Trophoblast cell (in vitro differentiated cells and primary cell): ENCODE results near the gene BFSP2.
A peak's percentile ranks its signal among the peaks of the same experiment; 100 is the strongest.
"Not testable (repeated sequence)": the region's sequence is repeated elsewhere in the genome, so short reads cannot be mapped to it uniquely, and the experiment has no call there.

ENCODE experiments used
- DNase-seq, 2 donors: peaks; one replicate each; pipeline ENCODE4 v3.0.0-alpha.2; 2016
- H2AFZ ChIP-seq: 2 replicates; pipeline ENCODE4 v1.6.1; 2013; ENCODE audit warnings: low read length, moderate library complexity, mild to moderate bottlenecking; ENCODE audit not compliant: insufficient read depth, poor library complexity
- H2AK5ac ChIP-seq: 2 replicates; pipeline ENCODE4 v1.6.1; 2013; ENCODE audit warnings: mild to moderate bottlenecking, low read length
- H2BK120ac ChIP-seq: 2 replicates; pipeline ENCODE4 v1.6.1; 2013; ENCODE audit warnings: low read length, mild to moderate bottlenecking, moderate library complexity; ENCODE audit not compliant: insufficient read depth, poor library complexity
- H2BK12ac ChIP-seq: 2 replicates; pipeline ENCODE4 v1.6.1; 2013; ENCODE audit warnings: mild to moderate bottlenecking, low read length, moderate library complexity
- H2BK5ac ChIP-seq: 2 replicates; pipeline ENCODE4 v1.6.1; 2013; ENCODE audit warnings: low read length, low read depth, moderate library complexity, mild to moderate bottlenecking; ENCODE audit not compliant: poor library complexity
- H3K14ac ChIP-seq: 2 replicates; pipeline ENCODE4 v1.6.1; 2013; ENCODE audit warnings: mild to moderate bottlenecking, low read length
- H3K18ac ChIP-seq: 2 replicates; pipeline ENCODE4 v1.6.1; 2013; ENCODE audit warnings: mild to moderate bottlenecking, low read length
- H3K23ac ChIP-seq: 2 replicates; pipeline ENCODE4 v1.6.1; 2013; ENCODE audit warnings: low read length
- H3K27ac ChIP-seq: 2 replicates; pipeline ENCODE4 v1.5.1; 2013; ENCODE audit warnings: low read depth, mild to moderate bottlenecking, inconsistent platforms, low read length, moderate library complexity
- H3K27me3 ChIP-seq: 2 replicates; pipeline ENCODE4 v1.6.1; 2013; ENCODE audit warnings: inconsistent platforms, mild to moderate bottlenecking, low read length, moderate library complexity; ENCODE audit not compliant: insufficient read depth
- H3K36me3 ChIP-seq, 2 experiments: 1 replicate in 1 of 2; 2 replicates in 1 of 2; pipeline ENCODE4 v1.6.1; 2013; ENCODE audit warnings: low read length in 2 of 2, mild to moderate bottlenecking in 2 of 2, moderate library complexity in 1 of 2; ENCODE audit not compliant: insufficient read depth in 2 of 2, control insufficient read depth in 1 of 2
- H3K4ac ChIP-seq: 2 replicates; pipeline ENCODE4 v1.6.1; 2013; ENCODE audit warnings: low read depth, mild to moderate bottlenecking, low read length, moderate library complexity
- H3K4me1 ChIP-seq, 2 experiments: 1 replicate in 1 of 2; 2 replicates in 1 of 2; pipeline ENCODE4 v1.6.1; 2013; ENCODE audit warnings: low read length in 2 of 2, mild to moderate bottlenecking in 2 of 2, moderate library complexity in 1 of 2; ENCODE audit not compliant: insufficient read depth in 2 of 2, control insufficient read depth in 1 of 2
- H3K4me2 ChIP-seq: 2 replicates; pipeline ENCODE4 v1.6.1; 2013; ENCODE audit warnings: inconsistent platforms, mild to moderate bottlenecking, low read length, moderate library complexity
- H3K4me3 ChIP-seq: 2 replicates; pipeline ENCODE4 v1.5.1; 2013; ENCODE audit warnings: mild to moderate bottlenecking, low read depth, low read length, inconsistent platforms
- H3K79me1 ChIP-seq: one replicate; pipeline ENCODE4 v1.6.1; 2013; ENCODE audit warnings: low read length
- H3K79me2 ChIP-seq: 2 replicates; pipeline ENCODE4 v1.6.1; 2013; ENCODE audit warnings: low read length, mild to moderate bottlenecking; ENCODE audit not compliant: control insufficient read depth, insufficient read depth, poor library complexity
- H3K9ac ChIP-seq: 2 replicates; pipeline ENCODE4 v1.6.1; 2013; ENCODE audit warnings: mild to moderate bottlenecking, low read length
- H3K9me3 ChIP-seq: 2 replicates; pipeline ENCODE4 v1.6.1; 2013; ENCODE audit warnings: low read depth, mild to moderate bottlenecking, control low read depth, inconsistent platforms, low read length; ENCODE audit not compliant: insufficient read depth
- H4K12ac ChIP-seq: 2 replicates; pipeline ENCODE4 v1.6.1; 2013; ENCODE audit warnings: low read depth, mild to moderate bottlenecking, low read length, moderate library complexity
- H4K8ac ChIP-seq: 2 replicates; pipeline ENCODE4 v1.6.1; 2013; ENCODE audit warnings: low read depth, mild to moderate bottlenecking, low read length, moderate library complexity
- H4K91ac ChIP-seq: one replicate; pipeline ENCODE4 v1.6.1; 2013; ENCODE audit warnings: low read depth, mild to moderate bottlenecking, low read length, moderate library complexity
- WGBS: extraction: QIAGEN DNeasy Blood & Tissue Kit; methylation state at CpG from one replicate; pipeline ENCODE4 v1.1.7; 2013; ENCODE audit warnings: missing lambda C conversion rate; ENCODE audit not compliant: insufficient read length, insufficient coverage; ENCODE audit errors: extremely low coverage; 5-methylcytosine and 5-hydroxymethylcytosine counted together

BFSP2 gene

GRCh38 chr3:133514418-133514817 lies 114.6 kb downstream of the BFSP2 start:
- Histone ChIP-seq H3K18ac (no peak overlapping the region), H2BK120ac (no peak overlapping the region), H3K9me3 (no peaks in the 10 kb centered on the region), H2BK12ac (no peak overlapping the region), H3K36me3 (no peaks in the 10 kb centered on the region), H3K14ac (no peak overlapping the region), H3K4me2 (no peak overlapping the region), H3K9ac (no peak overlapping the region), H4K91ac (no peak overlapping the region), H3K27ac (no peak overlapping the region), H4K8ac (no peak overlapping the region), H3K4me3 (no peak overlapping the region), H2AK5ac (no peak overlapping the region), H3K4me1 (no peaks in the 10 kb centered on the region), H4K12ac (no peak overlapping the region), H2BK5ac (no peak overlapping the region), H3K79me1 (no peaks in the 10 kb centered on the region), H3K27me3 (no peaks in the 10 kb centered on the region), H3K23ac (no peak overlapping the region), H2AFZ (no peak overlapping the region), H3K4ac (no peak overlapping the region), H3K79me2 (no peaks in the 10 kb centered on the region)
- no CpG with 5 or more reads among the region's 6 CpGs for WGBS
- no peak for DNase-seq

DNA sequence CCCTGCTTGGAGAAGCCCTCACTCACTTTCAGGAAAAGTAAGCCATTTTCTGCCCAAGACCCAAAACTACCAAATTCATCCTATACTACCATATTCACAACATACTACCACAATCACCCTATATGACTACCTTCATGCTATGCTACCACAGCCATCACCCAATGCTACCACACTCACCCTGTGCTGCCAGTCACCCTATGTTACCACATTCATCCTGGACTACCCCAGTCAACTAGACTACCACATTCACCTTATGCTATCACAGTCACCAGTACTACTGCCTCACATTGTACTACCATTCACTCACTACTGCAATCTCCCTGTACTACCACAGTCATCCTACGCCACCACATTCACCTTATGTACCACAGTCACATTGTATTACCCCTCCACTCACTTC lies 115.3 kb downstream of the BFSP2 start:
- Histone ChIP-seq H3K9me3 (no peaks in the 10 kb centered on the region), H2AK5ac (no peak overlapping the region), H2BK5ac (no peak overlapping the region)

GRCh38 chr3:133520286-133520685 lies 120.4 kb downstream of the BFSP2 start:
- no peak for DNase-seq
- no peak overlapping the region for H3K4ac ChIP-seq
- no peak overlapping the region for H3K4me3 ChIP-seq
- no peak overlapping the region for H2AFZ ChIP-seq
- H2BK12ac ChIP-seq, result no peak overlapping the region
- H3K4me2 ChIP-seq, result no peak overlapping the region
- no peak overlapping the region for H3K14ac ChIP-seq
- no peaks in the 10 kb centered on the region for H3K9me3 ChIP-seq
- no peaks in the 10 kb centered on the region for H3K4me1 ChIP-seq
- no peaks in the 10 kb centered on the region for H3K36me3 ChIP-seq
- no peaks in the 10 kb centered on the region for H3K79me2 ChIP-seq
- no peak overlapping the region for H3K27ac ChIP-seq
- H2AK5ac ChIP-seq, result no peak overlapping the region
- H2BK5ac ChIP-seq, result no peak overlapping the region
- H3K9ac ChIP-seq, result no peak overlapping the region
- H4K8ac ChIP-seq, result no peak overlapping the region
- no peak overlapping the region for H3K18ac ChIP-seq
- H3K79me1 ChIP-seq, result peaks cover 1% of the 10 kb centered on the region
- no peaks in the 10 kb centered on the region for H3K27me3 ChIP-seq
- no peak overlapping the region for H4K12ac ChIP-seq
- no peak overlapping the region for H4K91ac ChIP-seq
- no peak overlapping the region for H3K23ac ChIP-seq
- H2BK120ac ChIP-seq, result no peak overlapping the region

More for the DNA sequence above, 115.3 kb downstream of the BFSP2 start:
- no peak overlapping the region for H2BK120ac ChIP-seq
- H3K79me2 ChIP-seq, result no peaks in the 10 kb centered on the region
- no peak overlapping the region for H4K8ac ChIP-seq
- no peak for DNase-seq
- no peaks in the 10 kb centered on the region for H3K4me1 ChIP-seq
- no peak overlapping the region for H3K14ac ChIP-seq
- H3K36me3 ChIP-seq, result no peaks in the 10 kb centered on the region
- H2AFZ ChIP-seq, result no peak overlapping the region
- H3K23ac ChIP-seq, result no peak overlapping the region
- no peaks in the 10 kb centered on the region for H3K79me1 ChIP-seq
- H3K27ac ChIP-seq, result no peak overlapping the region
- no peak overlapping the region for H3K4me3 ChIP-seq
- no CpG with 5 or more reads among the region's 1 CpG for WGBS
- no peak overlapping the region for H2BK12ac ChIP-seq
- no peak overlapping the region for H3K9ac ChIP-seq
- no peak overlapping the region for H3K4me2 ChIP-seq
- H3K27me3 ChIP-seq, result no peaks in the 10 kb centered on the region
- H3K4ac ChIP-seq, result no peak overlapping the region
- no peak overlapping the region for H4K91ac ChIP-seq
- no peak overlapping the region for H3K18ac ChIP-seq
- H4K12ac ChIP-seq, result no peak overlapping the region

DNA sequence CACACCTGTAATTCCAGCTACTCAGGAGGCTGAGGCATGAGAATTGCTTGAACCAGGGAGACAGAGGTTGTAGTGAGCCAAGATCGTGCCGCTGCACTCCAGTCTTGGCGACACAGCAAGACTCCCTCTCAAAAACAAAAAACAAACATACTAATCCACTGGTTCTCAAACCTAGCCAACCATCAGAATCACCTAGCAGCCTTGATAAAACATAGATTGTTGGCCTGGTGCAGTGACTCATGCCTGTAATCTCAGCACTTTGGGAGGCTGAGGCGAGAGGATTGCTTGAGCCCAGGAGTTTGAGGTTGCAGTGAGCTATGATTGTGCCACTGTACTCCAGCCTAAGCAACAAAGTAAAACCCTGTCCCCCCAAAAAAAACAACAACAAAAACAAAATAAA lies 121.1 kb downstream of the BFSP2 start:
- H3K79me1 ChIP-seq, H3K27ac ChIP-seq, H3K4me2 ChIP-seq, H3K23ac ChIP-seq, H3K14ac ChIP-seq, H3K4ac ChIP-seq, H3K9ac ChIP-seq, H4K91ac ChIP-seq, H3K18ac ChIP-seq, H2BK120ac ChIP-seq, H3K79me2 ChIP-seq, H2BK5ac ChIP-seq, H3K27me3 ChIP-seq, H3K4me3 ChIP-seq, H4K12ac ChIP-seq, H4K8ac ChIP-seq, H2AK5ac ChIP-seq, H3K36me3 ChIP-seq, H3K4me1 ChIP-seq, H2BK12ac ChIP-seq, H3K9me3 ChIP-seq, H2AFZ ChIP-seq: not testable (repeated sequence)
- DNase-seq, result peak in 1 of 2 donors; percentile 24
- WGBS, result no CpG with 5 or more reads among the region's 4 CpGs
